Fibroblast of mammary gland (primary cell): ENCODE data around the gene CLIP4.

Experiments used
- DNase-seq: peaks from one replicate; pipeline ENCODE4 v3.0.0-alpha.2; 2010; ENCODE audit warnings: low read depth
- H3K4me3 ChIP-seq: 2 replicates; pipeline ENCODE4 v1.5.1; 2011; ENCODE audit warnings: low read depth, mild to moderate bottlenecking, low read length, moderate library complexity; ENCODE audit not compliant: control insufficient read depth
- CTCF ChIP-seq: conservative IDR thresholded peaks from 2 replicates; pipeline ENCODE4 v1.5.1; 2011; ENCODE audit warnings: low read depth, low read length, inconsistent platforms; ENCODE audit not compliant: control insufficient read depth, insufficient read depth

The CLIP4 gene

GRCh38 chr2:29129586-29130281 is 14.5 kb downstream of the CLIP4 start:
- DNase-seq = no peak
- no peak overlapping the region for H3K4me3 ChIP-seq
- TF ChIP-seq CTCF = no peak

GRCh38 chr2:29130295-29130694 is 15.1 kb downstream of the CLIP4 start:
- no peak for TF ChIP-seq CTCF
- DNase-seq = peak; percentile 85
- no peak overlapping the region for H3K4me3 ChIP-seq

GRCh38 chr2:29134933-29135332 is 19.7 kb downstream of the CLIP4 start:
- DNase-seq = peak; percentile 25
- no peak overlapping the region for H3K4me3 ChIP-seq
- TF ChIP-seq CTCF = no peak

GRCh38 chr2:29139152-29139551 is 23.9 kb downstream of the CLIP4 start:
- no peak for TF ChIP-seq CTCF
- DNase-seq = peak; percentile 65
- no peak overlapping the region for H3K4me3 ChIP-seq

GRCh38 chr2:29139731-29140130 is 24.5 kb downstream of the CLIP4 start:
- DNase-seq = no peak
- H3K4me3 ChIP-seq = no peak overlapping the region
- TF ChIP-seq CTCF = no peak

GRCh38 chr2:29143657-29144056 is 28.4 kb downstream of the CLIP4 start:
- H3K4me3 ChIP-seq = no peak overlapping the region
- no peak for TF ChIP-seq CTCF
- DNase-seq = no peak

- no peak for DNase-seq
- H3K4me3 ChIP-seq = no peak overlapping the region
- no peak for TF ChIP-seq CTCF
Observed at GRCh38 chr2:29146197-29146596, 31.0 kb downstream of the CLIP4 start.
